GM21390 (cell line): ENCODE data around the gene ZNF576.
A peak's percentile ranks its signal among the peaks of the same experiment; 100 is the strongest.
"Not testable (repeated sequence)": the region's sequence is repeated elsewhere in the genome, so short reads cannot be mapped to it uniquely, and the experiment has no call there.

Experiments used
- ATAC-seq: cut with Tn5 transposase; IDR thresholded peaks from one replicate; pipeline ENCODE4 v1.9.1; 2021; ENCODE audit not compliant: unreplicated experiment

The ZNF576 gene

DNA sequence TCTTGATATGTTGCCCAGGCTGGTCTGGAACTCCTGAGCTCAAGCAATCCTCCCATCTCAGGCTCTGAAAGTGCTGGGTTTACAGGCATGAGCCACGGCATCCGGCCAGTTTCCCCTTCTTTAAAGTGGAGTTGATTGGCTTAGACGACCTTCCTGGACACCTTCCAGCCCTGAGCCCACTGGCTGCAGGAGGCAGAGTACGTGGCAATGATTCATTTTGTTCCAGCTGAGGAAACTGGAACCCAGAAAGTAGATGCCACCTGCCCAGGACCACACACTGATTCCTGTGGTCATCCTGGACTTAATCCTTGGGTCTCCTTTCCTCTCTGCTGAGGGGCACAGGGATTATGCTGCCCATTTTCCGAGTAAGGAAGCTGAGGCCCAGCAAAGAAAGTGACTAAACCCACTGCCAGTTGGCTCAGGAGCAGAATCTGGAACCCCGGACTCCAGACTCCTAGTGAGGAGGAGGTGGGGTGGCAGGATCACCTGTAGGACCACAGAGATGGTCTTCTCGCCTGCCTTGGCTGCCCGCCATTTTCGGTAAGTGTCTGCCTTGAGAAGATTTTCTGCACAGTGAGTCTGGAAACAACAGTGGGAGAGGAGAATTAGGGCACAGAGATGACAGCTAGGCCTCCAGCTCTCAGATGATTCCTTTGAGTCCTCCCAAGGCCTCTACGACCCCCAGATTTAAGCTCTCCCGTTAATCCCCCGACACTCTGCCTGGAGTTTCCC is 21.8 kb upstream of the ZNF576 start:
- no peak for ATAC-seq

DNA sequence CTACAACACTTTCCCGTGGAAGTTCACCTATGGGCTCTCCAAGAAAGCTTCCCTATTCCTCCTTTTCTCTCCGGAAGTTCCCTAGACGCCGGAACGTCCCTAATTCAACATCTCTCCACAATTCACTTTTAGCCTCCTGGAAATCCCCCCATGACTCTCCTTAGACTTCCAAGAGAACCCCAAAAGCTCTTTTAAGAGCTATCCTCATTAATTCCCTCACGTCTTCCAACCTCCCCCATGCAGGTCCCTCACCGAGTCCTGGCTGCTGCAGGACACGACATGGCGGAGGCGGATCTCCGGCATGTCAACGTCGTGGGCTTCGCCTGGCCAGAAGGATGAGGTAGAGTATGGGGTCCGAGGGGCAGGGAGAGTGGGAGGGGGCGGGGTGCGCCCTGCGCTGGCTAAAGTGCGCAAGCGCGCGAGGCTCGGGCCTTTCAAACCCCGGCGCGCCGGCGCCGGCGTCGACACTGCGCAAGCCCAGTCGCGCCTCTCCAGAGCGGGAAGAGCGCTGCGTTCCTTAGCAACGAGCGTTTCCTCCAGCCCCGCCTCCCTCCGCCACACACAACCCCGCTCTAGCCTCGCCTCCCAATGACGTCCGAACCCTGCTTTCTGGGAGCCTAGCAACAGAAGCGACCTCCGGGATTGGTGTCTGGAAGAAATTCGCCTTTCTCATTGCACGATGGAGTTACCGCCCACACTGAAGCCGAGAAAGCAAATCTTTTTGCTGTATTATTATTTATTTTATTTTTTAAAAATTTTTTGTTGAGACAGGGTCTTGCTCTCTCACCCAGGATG is 21.0 kb upstream of the ZNF576 start, which contains the start of the genes PINLYP and XRCC1:
Gene PINLYP (plus strand): TSS at position 646 of the 795 bp plus-strand sequence. CDS start 1,391 bp downstream, outside the sequence.
Gene XRCC1 (minus strand): TSS at position 372 of the 795 bp plus-strand sequence. CDS start 69 bp downstream, at position 303.
- ATAC-seq: peak; percentile 92

DNA sequence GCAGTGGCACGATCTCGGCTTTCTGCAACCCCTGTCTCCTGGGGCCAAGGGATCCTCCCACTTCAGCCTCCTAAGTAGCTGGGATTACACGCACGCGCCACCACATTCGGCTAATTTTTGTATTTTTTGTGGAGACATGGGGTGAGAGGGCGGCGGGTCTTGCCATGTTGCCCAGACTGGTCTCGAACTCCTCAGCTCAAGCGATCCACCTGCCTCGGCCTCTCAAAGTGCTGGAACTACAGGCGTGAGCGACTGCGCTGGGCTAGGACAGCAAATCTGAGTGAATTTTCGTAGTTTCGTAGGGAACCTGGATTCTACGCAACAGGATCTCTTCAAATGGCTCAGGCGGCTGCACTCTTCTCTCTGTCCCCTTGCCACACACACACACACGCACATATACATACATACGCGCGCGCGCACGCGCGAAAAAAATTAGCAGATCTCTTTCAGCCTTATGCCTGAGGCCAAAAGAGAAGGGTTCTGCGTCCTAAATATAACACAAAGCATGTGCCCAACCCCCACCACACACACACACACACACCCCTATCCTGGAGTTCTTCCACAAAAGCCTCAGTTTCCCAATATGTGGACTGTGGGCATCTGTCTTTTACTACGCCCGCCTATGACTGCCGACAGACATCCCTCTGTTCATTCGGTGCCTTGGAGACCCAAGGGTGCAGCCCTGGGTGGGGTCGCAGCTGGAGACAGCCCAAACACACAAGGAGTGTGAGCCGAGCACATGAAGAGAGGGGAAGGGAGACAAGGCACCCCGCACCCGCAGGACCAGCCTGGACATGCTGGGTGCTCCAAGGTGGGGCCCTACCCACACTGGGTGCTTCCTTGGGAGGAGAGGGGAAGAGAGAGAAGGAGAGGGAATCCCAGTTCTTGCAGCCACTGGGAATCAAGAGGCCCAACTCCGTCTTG is 20.2 kb upstream of the ZNF576 start:
- ATAC-seq: no peak

DNA sequence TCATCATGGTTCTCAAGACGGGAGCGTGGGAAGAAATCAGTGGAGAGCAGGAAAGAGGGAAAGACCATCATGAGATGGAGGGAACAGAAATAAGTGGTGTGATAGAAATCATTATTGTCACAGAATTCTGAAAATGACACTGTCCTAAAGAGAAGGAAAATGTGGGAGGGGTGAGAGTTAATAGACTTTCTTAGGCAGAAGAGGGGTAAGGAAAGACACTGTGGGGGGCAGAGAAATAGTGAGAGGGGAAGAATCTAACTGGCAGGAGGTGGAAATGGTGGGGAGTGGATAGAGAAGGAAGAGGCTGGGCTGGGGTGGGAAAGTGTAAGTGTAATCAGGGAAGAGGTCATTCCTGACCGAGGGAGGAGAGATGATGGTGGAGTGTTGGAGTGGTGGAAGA is 17.6 kb upstream of the ZNF576 start:
- ATAC-seq: no peak

DNA sequence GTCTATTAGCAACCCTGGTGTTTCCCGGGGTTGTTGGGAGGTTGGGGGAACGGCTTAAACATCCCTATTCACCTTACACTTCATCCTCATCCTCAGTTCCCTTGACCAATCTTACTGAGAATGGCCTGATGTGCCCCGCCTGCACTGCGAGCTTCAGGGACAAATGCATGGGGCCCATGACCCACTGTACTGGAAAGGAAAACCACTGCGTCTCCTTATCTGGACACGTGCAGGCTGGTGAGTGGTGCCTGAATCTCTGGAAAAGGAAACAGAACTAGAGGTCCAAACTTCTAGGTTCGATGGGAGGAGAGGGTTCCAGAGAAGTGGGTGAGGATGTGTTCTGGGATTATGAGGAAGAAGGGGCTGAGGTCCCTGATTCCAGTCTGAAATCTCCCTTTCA is 14.9 kb upstream of the ZNF576 start:
- ATAC-seq: no peak

- ATAC-seq: no peak
Observed at GRCh38 chr19:43582495-43582894, 13.9 kb upstream of the ZNF576 start.

DNA sequence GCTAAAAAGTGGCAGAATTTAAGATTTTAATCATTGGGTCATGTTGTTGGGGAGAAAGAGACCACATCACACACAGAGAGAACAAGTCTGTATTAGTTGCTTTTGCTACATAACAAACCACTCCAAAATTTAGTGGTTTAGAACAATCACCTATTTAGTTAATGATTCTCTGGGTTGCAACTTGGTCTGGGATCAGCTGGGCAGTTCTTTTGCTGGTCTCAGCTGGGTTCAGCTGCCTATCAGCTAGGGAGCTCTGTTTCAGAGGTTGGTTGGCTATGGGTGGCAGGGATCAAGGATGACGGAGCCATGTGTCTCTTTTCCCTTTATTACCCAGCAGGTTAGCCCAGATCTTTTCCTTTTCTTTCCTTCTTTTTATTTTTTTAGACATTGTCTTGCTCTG is 11.9 kb upstream of the ZNF576 start:
- no peak for ATAC-seq

DNA sequence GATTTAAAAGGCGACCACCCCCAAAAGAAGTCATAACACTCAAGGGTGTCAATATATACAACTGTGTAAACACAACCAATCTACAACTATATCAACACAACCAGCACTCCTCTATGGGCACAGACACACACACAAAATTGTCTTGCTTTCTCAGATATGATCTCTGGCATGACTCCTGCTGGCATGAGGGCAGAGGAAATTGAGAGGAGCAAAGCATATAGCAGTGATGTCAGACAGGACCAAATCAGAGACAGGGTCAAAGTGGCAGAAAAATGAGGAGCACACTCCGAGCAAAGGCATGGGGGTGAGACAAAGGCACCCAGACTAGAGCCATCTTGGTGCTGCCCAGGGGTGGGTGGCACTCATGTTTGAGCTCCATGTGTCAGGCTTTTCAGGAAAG is 10.0 kb upstream of the ZNF576 start:
- no peak for ATAC-seq

- not testable (repeated sequence) for ATAC-seq
Observed at GRCh38 chr19:43587029-43587428, 9.4 kb upstream of the ZNF576 start.

GRCh38 chr19:43589277-43589676 is 7.1 kb upstream of the ZNF576 start:
- ATAC-seq: no peak

DNA sequence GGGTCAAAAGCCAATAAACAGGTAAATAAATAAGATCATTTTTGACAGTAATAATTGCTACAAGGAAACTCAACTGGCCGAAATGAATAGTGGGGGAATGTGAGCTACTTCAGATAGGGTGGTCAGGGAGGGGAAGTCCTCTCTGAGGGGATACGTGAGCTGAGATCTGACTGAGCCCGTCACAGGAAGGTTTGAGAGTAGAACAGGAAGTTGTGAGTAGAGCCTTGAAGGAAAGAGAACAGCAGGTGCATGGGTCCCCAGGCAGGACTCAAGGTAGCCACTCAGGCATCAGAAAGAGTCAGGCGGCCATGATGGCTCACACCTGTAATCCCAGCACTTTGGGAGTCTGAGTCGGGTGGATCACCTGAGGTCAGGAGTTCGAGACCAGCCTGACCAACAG is 6.7 kb upstream of the ZNF576 start:
- no peak for ATAC-seq

DNA sequence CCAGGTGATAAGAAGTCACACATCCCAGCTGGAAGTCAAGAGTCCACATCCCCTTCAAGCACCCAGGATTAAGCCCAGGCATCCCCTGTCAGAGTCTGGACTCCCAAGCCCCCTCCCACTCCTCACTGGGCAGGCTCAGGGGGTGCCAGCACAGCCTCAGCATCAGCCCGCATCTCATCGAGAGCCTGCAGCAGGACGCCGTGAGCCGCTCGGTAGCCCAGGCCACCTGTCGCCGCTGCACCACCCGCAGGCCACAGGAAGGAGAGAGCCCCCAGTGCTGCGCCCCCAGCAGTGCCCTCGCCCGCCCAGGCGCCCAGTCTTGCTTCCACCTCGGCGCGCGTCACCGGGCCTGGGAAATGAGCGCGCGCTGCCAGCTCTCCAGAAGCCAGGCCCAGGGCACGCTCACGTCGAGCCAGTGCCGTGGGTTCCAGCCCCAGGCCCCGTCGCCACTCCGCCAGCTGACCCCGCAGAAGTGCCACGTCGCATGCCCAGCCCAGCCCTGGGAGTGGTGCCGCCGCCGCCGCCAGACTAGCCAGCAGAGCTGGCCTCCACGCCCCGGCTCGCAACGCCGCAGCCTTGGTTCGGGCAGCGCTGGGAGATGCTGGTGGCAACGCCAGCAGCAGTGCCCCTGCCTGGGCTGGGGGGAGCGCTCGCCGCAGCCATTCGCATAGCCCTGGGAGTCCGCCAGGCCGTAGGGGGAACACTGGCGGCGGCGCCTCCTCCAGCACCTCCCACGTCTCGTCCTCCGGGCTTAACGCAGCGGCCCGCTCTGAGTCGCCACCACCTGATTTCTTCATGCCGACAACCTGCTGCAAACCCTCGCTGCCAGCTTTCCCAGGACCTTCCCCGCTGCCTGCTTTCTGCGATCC is 4.3 kb upstream of the ZNF576 start:
- ATAC-seq: no peak

DNA sequence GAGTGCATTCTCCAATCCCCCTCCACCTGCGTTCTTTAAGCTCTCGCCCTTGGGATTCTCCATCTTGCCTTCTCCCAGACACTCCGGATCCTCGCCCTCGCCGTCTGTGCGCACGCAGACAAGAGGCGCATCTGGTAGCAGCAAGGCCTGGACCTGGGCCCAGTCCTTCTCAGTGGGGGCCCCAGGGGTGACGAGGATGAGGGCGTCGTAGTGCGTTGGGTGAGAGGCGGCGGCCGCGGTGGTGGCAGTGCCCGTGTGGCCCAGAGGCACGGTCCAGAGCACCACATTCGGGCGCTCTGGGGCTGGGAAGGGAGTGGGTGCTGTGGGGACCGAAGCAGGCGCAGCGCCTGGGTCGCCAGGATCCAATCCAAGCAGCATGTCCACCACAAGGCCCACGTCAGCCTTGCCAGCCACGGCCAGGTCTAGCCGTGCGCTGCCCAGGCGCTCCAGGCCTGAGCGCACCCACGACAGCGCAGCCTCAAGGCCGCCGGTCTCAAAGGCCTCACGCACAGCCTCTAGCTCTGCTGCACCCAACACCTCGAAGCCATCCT is 3.5 kb upstream of the ZNF576 start:
- no peak for ATAC-seq

GRCh38 chr19:43594081-43594697 is 2.2 kb upstream of the ZNF576 start:
- ATAC-seq: no peak

DNA sequence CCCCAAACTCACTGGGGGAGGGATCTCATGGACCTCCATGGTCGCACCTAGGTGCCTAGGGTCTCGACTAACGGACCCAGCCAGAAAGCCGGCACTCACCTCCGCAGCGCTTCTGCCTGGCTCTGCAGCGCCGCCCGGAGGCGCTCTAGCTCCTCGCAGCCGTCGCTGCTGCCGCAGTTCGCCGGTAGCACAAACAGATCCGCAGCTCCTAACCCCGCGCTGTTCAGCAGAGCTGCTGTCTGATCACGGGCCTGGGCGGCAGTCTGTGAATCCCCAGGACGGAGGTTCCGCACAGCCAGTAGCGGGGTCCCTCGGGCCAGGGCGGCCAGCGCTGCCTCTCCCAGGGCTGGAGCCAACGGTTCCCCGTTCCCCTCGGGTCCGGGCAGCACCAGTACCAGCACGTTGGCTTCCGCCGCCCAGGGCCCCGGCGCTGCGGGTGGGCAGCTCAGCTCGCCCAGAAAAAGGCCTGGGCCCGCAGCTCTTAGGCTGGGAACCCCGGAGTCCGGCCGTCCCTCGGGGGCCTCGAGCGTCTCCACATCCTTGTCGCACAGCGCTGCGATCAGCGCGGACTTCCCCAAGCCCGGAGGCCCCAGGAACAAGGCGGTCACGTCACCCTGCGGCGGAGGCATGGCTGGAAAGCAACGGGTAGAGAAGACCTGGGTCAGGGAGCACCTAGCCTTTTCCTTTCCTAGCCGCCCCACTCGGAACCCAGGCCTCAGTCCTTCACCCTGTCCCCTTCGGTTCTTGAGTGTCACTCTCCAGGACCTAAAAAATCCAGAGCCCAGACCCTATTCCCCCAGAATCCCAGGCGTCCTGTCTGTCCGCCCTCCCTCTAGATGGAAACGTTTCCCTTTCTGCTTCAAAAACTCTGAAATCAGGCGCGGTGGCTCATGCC is 1.4 kb upstream of the ZNF576 start:
- peak; percentile 39 for ATAC-seq

DNA sequence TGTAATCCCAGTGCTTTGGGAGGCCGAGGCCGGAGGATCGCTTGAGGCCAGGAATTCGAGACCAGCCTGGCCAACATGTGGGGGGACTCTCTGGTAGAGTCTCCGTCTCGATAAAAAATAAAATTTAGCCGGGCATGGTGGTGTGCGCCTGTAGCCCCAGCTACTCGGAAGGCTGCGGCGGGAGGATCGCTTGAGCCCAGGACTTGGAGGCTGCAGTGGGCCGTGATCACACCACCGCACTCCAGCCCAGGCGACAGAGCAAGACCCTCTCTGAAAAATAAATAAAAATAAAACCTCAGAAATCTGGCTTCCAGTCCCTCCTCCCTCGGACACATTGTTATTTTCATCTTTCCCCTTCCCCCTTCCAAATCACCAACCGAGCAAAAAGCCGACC is 793 bp upstream of the ZNF576 start:
- no peak for ATAC-seq

- ATAC-seq: no peak
Observed at GRCh38 chr19:43596842-43597461, 557 bp downstream of the ZNF576 start.

GRCh38 chr19:43597876-43598275 is 1.5 kb downstream of the ZNF576 start:
- no peak for ATAC-seq
